GM23338 (cell line): ENCODE data around the gene GRHL3.

Experiments
- CREB1 ChIP-seq: fragments of 250-450 bp; sonication (Bioruptor Pico); IDR thresholded peaks from 2 replicates; pipeline ENCODE4 v1.5.0; 2020; ENCODE audit warnings: low read depth, mild to moderate bottlenecking, moderate library complexity
- CTCF ChIP-seq, 2 experiments: fragments of 200-600 bp in 1 of 2; sonication (generic) in 1 of 2; conservative IDR thresholded peaks; 2 replicates each; pipeline versions ENCODE4 v1.5.1 to v1.6.1; 2016 to 2017; ENCODE audit warnings: antibody characterized with exemption in 2 of 2, low read depth in 2 of 2, mild to moderate bottlenecking in 2 of 2, moderate library complexity in 1 of 2
- EZH2phosphoT487 ChIP-seq: fragments of 200-600 bp; sonication (generic); IDR thresholded peaks from one replicate; pipeline ENCODE4 v1.8.1; 2018; ENCODE audit warnings: antibody characterized with exemption; ENCODE audit not compliant: unreplicated experiment
- REST ChIP-seq: IDR thresholded peaks from one replicate; pipeline ENCODE4 v1.6.1; 2018; ENCODE audit warnings: antibody characterized with exemption; ENCODE audit not compliant: unreplicated experiment
- TF ChIP-seq, protein P1 (sequence below): IDR thresholded peaks from 2 replicates; pipeline ENCODE4 v1.6.1; 2016; ENCODE audit warnings: antibody characterized with exemption

DNA sequence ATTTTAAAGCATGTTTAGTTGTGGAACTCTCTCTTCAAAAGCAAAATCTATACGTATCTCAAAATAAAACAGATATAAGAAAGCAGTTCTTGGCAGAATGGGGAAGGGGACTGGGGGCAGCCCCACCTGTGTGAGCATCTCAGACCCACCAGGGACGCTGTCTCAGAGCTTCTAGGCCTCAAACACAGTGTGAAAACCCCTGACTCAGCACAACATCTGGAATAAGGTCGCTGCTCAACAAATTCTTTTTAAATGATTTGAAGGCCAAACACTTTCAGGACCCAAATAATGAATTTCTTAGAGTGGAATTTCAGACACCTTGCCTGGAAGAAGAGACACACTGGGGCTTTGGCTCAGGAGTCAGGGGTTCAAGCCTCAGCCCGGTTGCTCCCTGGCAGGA, 27.1 kb upstream of the GRHL3 start:
- TF ChIP-seq CTCF (conservative IDR thresholded peaks at IDR 0.05; ENCODE audit: low read depth in 2 of 2) (no peak), CREB1 (CRISPR knock-in tag) (no peak), REST (no peak), EZH2phosphoT487 (no peak)
- TF ChIP-seq, protein P1, sequence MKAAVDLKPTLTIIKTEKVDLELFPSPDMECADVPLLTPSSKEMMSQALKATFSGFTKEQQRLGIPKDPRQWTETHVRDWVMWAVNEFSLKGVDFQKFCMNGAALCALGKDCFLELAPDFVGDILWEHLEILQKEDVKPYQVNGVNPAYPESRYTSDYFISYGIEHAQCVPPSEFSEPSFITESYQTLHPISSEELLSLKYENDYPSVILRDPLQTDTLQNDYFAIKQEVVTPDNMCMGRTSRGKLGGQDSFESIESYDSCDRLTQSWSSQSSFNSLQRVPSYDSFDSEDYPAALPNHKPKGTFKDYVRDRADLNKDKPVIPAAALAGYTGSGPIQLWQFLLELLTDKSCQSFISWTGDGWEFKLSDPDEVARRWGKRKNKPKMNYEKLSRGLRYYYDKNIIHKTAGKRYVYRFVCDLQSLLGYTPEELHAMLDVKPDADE, result no peak
